GM12865 (cell line): ENCODE data around the gene MRPL19.

ENCODE experiments used
- DNase-seq: peaks from one replicate; pipeline ENCODE4 v3.0.0; 2010; ENCODE audit warnings: low read depth
- H3K4me3 ChIP-seq: 2 replicates; pipeline ENCODE4 v1.5.1; 2011; ENCODE audit warnings: mild to moderate bottlenecking, low read depth, low read length, control low read depth
- CTCF ChIP-seq: IDR thresholded peaks from 2 replicates; pipeline ENCODE4 v1.5.1; 2011; ENCODE audit warnings: low read length, control low read depth, low read depth, inconsistent platforms; ENCODE audit not compliant: insufficient read depth; ENCODE audit errors: missing control alignments

Gene MRPL19

GRCh38 chr2:75627902-75628504 lies 18.6 kb upstream of the MRPL19 start:
- peak; percentile 95 for TF ChIP-seq CTCF
- DNase-seq: peak; percentile 76

GRCh38 chr2:75632091-75632701 lies 14.4 kb upstream of the MRPL19 start:
- no peak for TF ChIP-seq CTCF
- H3K4me3 ChIP-seq: no peak overlapping the region
- DNase-seq: no peak

More at GRCh38 chr2:75627902-75628504, 18.6 kb upstream of the MRPL19 start:
- no peak overlapping the region for H3K4me3 ChIP-seq

- no peak overlapping the region for H3K4me3 ChIP-seq
- TF ChIP-seq CTCF: no peak
- no peak for DNase-seq
Measured at GRCh38 chr2:75632813-75633212, 13.8 kb upstream of the MRPL19 start.

- no peak for TF ChIP-seq CTCF
- no peak overlapping the region for H3K4me3 ChIP-seq
- DNase-seq: no peak
Measured at GRCh38 chr2:75633620-75634019, 13.0 kb upstream of the MRPL19 start.

- peak; percentile 16 for DNase-seq
- TF ChIP-seq CTCF: no peak
- no peak overlapping the region for H3K4me3 ChIP-seq
Measured at GRCh38 chr2:75634945-75635344, 11.6 kb upstream of the MRPL19 start.

GRCh38 chr2:75637568-75637967 lies 9.0 kb upstream of the MRPL19 start:
- TF ChIP-seq CTCF: no peak
- DNase-seq: no peak
- no peak overlapping the region for H3K4me3 ChIP-seq
